GF-D8 (cell line): ENCODE results near the gene SMIM45.

Source experiments
- DNase-seq: peaks from one replicate; lab custom pipeline; 2025; lab: John Stamatoyannopoulos, UW

Gene SMIM45

GRCh38 chr22:41951898-41952474 lies at the start of gene SMIM45:
SMIM45 (plus strand) TSS chr22:41952150.
- no peak for DNase-seq

- DNase-seq = no peak
Measured at GRCh38 chr22:41902932-41903421, 49.0 kb upstream of the SMIM45 start.

GRCh38 chr22:41904450-41905410 lies 47.2 kb upstream of the SMIM45 start:
- DNase-seq = no peak

GRCh38 chr22:41905411-41906202 lies 46.3 kb upstream of the SMIM45 start:
- DNase-seq = no peak

GRCh38 chr22:41906822-41907221 lies 45.1 kb upstream of the SMIM45 start:
- DNase-seq = no peak

- DNase-seq = no peak
Measured at GRCh38 chr22:41907436-41908401, 44.2 kb upstream of the SMIM45 start.

- no peak for DNase-seq
Measured at GRCh38 chr22:41908411-41909309, 43.3 kb upstream of the SMIM45 start.

- DNase-seq = no peak
Measured at GRCh38 chr22:41909310-41910049, 42.5 kb upstream of the SMIM45 start.

- DNase-seq = no peak
Measured at GRCh38 chr22:41910050-41911000, 41.6 kb upstream of the SMIM45 start.

- no peak for DNase-seq
Measured at GRCh38 chr22:41911001-41911611, 40.8 kb upstream of the SMIM45 start.

GRCh38 chr22:41912338-41913039 lies 39.5 kb upstream of the SMIM45 start:
- no peak for DNase-seq

GRCh38 chr22:41913040-41913719 lies 38.8 kb upstream of the SMIM45 start:
- no peak for DNase-seq

- DNase-seq = no peak
Measured at GRCh38 chr22:41913842-41914534, 38.0 kb upstream of the SMIM45 start.

GRCh38 chr22:41914611-41915034 lies 37.3 kb upstream of the SMIM45 start:
- no peak for DNase-seq

GRCh38 chr22:41915035-41915785 lies 36.7 kb upstream of the SMIM45 start, which contains the start of gene SHISA8:
SHISA8 (minus strand) TSS chr22:41915074; CDS start chr22:41914667, 407 bp downstream.
- no peak for DNase-seq
